GM12878 (cell line): Measurements from ENCODE around the gene ATP5PO. TPM values are rescaled to one million over a fixed set of nuclear protein-coding genes. Genes with fewer than 3 reads are reported as not detected.

Experiments used
- ATAC-seq: fragments of 200-7000 bp; cut with Tn5 transposase; 3 replicates; pipeline ENCODE4 v1.9.1; 2020; ENCODE audit warnings: mild to moderate bottlenecking, moderate library complexity
- BruUV-seq: library from RNA; stranded (reverse); fragments of 400-500 nt; replicated peaks from 2 replicates; lab custom pipeline; 2021; lab: Mats Ljungman, UMichigan
- CTCF ChIA-PET: fragments of 300-600 bp; sonication (Branson Sonifier 250); formaldehyde crosslinking; extraction: SDS; loops from one replicate; lab custom pipeline; 2021; ENCODE audit warnings: inconsistent platforms; lab: Yijun Ruan, JAX
- POLR2A ChIA-PET: fragments of 350-600 bp; formaldehyde crosslinking; extraction: SDS; loops from one replicate; lab custom pipeline; 2021; ENCODE audit warnings: inconsistent platforms; lab: Charles Lee
- RAD21 ChIA-PET: fragments of 300-600 bp; sonication (Branson Sonifier 250); formaldehyde crosslinking; loops from one replicate; lab custom pipeline; 2023; ENCODE audit warnings: antibody characterized with exemption; ENCODE audit not compliant: unreplicated experiment; lab: Charles Lee
- SMC1A ChIA-PET: fragments of 300-600 bp; sonication (Branson Sonifier 250); formaldehyde crosslinking; loops from one replicate; lab custom pipeline; 2023; ENCODE audit not compliant: unreplicated experiment, uncharacterized antibody; lab: Charles Lee
- DNase-seq: peaks from one replicate; pipeline ENCODE4 v3.0.0-alpha.2; 2011; ENCODE audit warnings: low read depth, low spot score
- FAIRE-seq: peaks from 3 replicates; lab custom pipeline; 2011; peaks lifted over from hg19 to GRCh38; lab: Jason Lieb, UNC
- H2AFZ ChIP-seq: 2 replicates; pipeline ENCODE4 v1.6.0; 2011; ENCODE audit warnings: low read depth, low read length, control low read depth; ENCODE audit not compliant: control insufficient read depth
- H3K27ac ChIP-seq: 2 replicates; pipeline ENCODE4 v1.5.1; 2011; ENCODE audit warnings: control low read depth; ENCODE audit not compliant: control insufficient read depth, insufficient read depth
- H3K27me3 ChIP-seq, 2 experiments: replicated peaks in 1 of 2; 2 replicates each; pipeline versions ENCODE4 v1.6.0 to v1.6.1; 2011; ENCODE audit warnings: low read length in 1 of 2; ENCODE audit not compliant: control insufficient read depth in 2 of 2, insufficient read depth in 2 of 2
- H3K36me3 ChIP-seq, 2 experiments: 2 replicates each; pipeline ENCODE4 v1.5.1; 2011; ENCODE audit warnings: low read length in 1 of 2; ENCODE audit not compliant: control insufficient read depth in 2 of 2, insufficient read depth in 2 of 2
- H3K4me1 ChIP-seq: 2 replicates; pipeline ENCODE4 v1.6.1; 2011; ENCODE audit warnings: mild to moderate bottlenecking, low read length, moderate library complexity, mixed read lengths; ENCODE audit not compliant: control insufficient read depth, insufficient read depth
- H3K4me2 ChIP-seq: 2 replicates; pipeline ENCODE4 v1.6.0; 2011; ENCODE audit warnings: control low read depth; ENCODE audit not compliant: control insufficient read depth, insufficient read depth
- H3K4me3 ChIP-seq: fragments of 200-600 bp; sonication (generic); 2 replicates; pipeline ENCODE4 v1.5.1; 2016
- H3K79me2 ChIP-seq: 2 replicates; pipeline ENCODE4 v1.6.0; 2011; ENCODE audit warnings: low read length; ENCODE audit not compliant: control insufficient read depth, insufficient read depth
- H3K9ac ChIP-seq: 2 replicates; pipeline ENCODE4 v1.8.0; 2011; ENCODE audit warnings: low read length, control low read depth, mixed read lengths; ENCODE audit not compliant: control insufficient read depth, insufficient read depth
- H3K9me3 ChIP-seq: replicated peaks from 3 replicates; pipeline ENCODE4 v1.5.1; 2011; ENCODE audit warnings: mild to moderate bottlenecking, low read length; ENCODE audit not compliant: control insufficient read depth, insufficient read depth
- H4K20me1 ChIP-seq: 2 replicates; pipeline ENCODE4 v1.6.0; 2011; ENCODE audit not compliant: control insufficient read depth, insufficient read depth
- CEBPB ChIP-seq, 2 experiments: fragments of 150-350 bp in 1 of 2; IDR thresholded peaks; 2 replicates each; pipeline ENCODE4 v1.6.1; 2012 to 2014; ENCODE audit warnings: low read depth in 2 of 2, low read length in 2 of 2, borderline replicate concordance in 1 of 2, inconsistent platforms in 1 of 2
- CREM ChIP-seq: IDR thresholded peaks from 2 replicates; pipeline ENCODE4 v1.6.1; 2014; ENCODE audit warnings: antibody characterized with exemption, low read depth
- EGR1 ChIP-seq, 2 experiments: IDR thresholded peaks; 1 replicate in 1 of 2; 2 replicates in 1 of 2; pipeline ENCODE4 v1.6.1; 2011 to 2012; ENCODE audit warnings: low read depth in 2 of 2, low read length in 2 of 2, borderline replicate concordance in 1 of 2, mild to moderate bottlenecking in 1 of 2, moderate library complexity in 1 of 2
- EZH2 ChIP-seq: IDR thresholded peaks from 2 replicates; pipeline ENCODE4 v1.6.1; 2012; ENCODE audit warnings: low read depth, mild to moderate bottlenecking, control low read depth, inconsistent platforms, low read length, borderline replicate concordance; ENCODE audit not compliant: control insufficient read depth
- HCFC1 ChIP-seq: fragments of 150-350 bp; IDR thresholded peaks from 2 replicates; pipeline ENCODE4 v1.6.1; 2014; ENCODE audit warnings: low read length
- PML ChIP-seq: IDR thresholded peaks from 2 replicates; pipeline ENCODE4 v1.6.1; 2012; ENCODE audit warnings: low read length, inconsistent platforms
- RAD21 ChIP-seq: IDR thresholded peaks from 2 replicates; pipeline ENCODE4 v1.6.1; 2011; ENCODE audit warnings: mild to moderate bottlenecking, low read depth, low read length, moderate library complexity; ENCODE audit not compliant: insufficient read depth
- RB1 ChIP-seq: fragments of 450-650 bp; formaldehyde crosslinking; IDR thresholded peaks from 2 replicates; pipeline ENCODE4 v1.6.1; 2017; ENCODE audit warnings: mild to moderate bottlenecking, borderline replicate concordance
- ZBTB11 ChIP-seq: fragments of 450-650 bp; formaldehyde crosslinking; IDR thresholded peaks from 2 replicates; pipeline ENCODE4 v1.5.0; 2022; ENCODE audit warnings: mild to moderate bottlenecking, missing genetic modification characterization
- ZNF217 ChIP-seq: fragments of 450-650 bp; IDR thresholded peaks from 2 replicates; pipeline ENCODE4 v1.6.1; 2017; ENCODE audit warnings: antibody characterized with exemption, mild to moderate bottlenecking
- in situ Hi-C: fragments of 300-500 bp; cut with MboI; formaldehyde crosslinking; loops from 9 replicates; pipeline ENCODE4 v1.14.3; 2018; ENCODE audit warnings: mixed read lengths
- intact Hi-C: fragments of 100-400 bp; cut with micrococcal nuclease; formaldehyde crosslinking; loops from one replicate; pipeline ENCODE4 v1.14.2; 2022; ENCODE audit not compliant: unreplicated experiment
- polyA plus RNA-seq, 11 experiments: library from polyadenylated mRNA; depleted of rRNA in 4 of 11; unstranded in 6 of 11; stranded (reverse) in 5 of 11; fragments of >200 nt; fragmentation: Nextera tagmentation in 4 of 11; fragmentation: Illumina TruSeq in 1 of 11; extraction: Ambion mirVana in 4 of 11; extraction: Trizol in 1 of 11; gene quantifications; 1 replicate in 1 of 11; 2 replicates in 10 of 11; pipeline versions ENCODE4 v1.2.1 to v1.2.3, GENCODE V29; 2011 to 2016; ENCODE audit warnings: inconsistent platforms in 2 of 11, missing spikeins in 2 of 11, low read depth in 1 of 11
- total RNA-seq, 4 experiments: library from RNA; depleted of rRNA in 3 of 4; stranded (reverse); fragments of >200 nt in 3 of 4; fragmentation: Illumina TruSeq in 1 of 4; extraction: Trizol in 1 of 4; gene quantifications; 2 replicates each; pipeline versions ENCODE4 v1.2.1 to v1.2.3, GENCODE V29; 2013 to 2021
- TF ChIP-seq, protein P1 (sequence below): IDR thresholded peaks from 2 replicates; pipeline ENCODE4 v1.6.1; 2012; ENCODE audit warnings: mild to moderate bottlenecking, low read depth, low read length

Gene ATP5PO
- total and polyA plus RNA-seq, 10 of the 15 experiments (the other 5 are each of a cell fraction or from before 2014, with no cell fraction given) = 251 to 1,656 (median 470) TPM

- TF ChIP-seq CREM (no peak), EGR1 (IDR thresholded peaks at IDR 0.05; ENCODE audit: borderline replicate concordance in 1 of 2, low read depth in 2 of 2, low read length in 2 of 2) (no peak), RB1 (no peak), ZNF217 (no peak), CEBPB (IDR thresholded peaks at IDR 0.05; ENCODE audit: borderline replicate concordance in 1 of 2, low read depth in 2 of 2, low read length in 2 of 2) (no peak), HCFC1 (no peak), ZBTB11 (CRISPR knock-in tag) (no peak), RAD21 (no peak), PML (no peak), EZH2 (no peak)
- TF ChIP-seq, protein P1, sequence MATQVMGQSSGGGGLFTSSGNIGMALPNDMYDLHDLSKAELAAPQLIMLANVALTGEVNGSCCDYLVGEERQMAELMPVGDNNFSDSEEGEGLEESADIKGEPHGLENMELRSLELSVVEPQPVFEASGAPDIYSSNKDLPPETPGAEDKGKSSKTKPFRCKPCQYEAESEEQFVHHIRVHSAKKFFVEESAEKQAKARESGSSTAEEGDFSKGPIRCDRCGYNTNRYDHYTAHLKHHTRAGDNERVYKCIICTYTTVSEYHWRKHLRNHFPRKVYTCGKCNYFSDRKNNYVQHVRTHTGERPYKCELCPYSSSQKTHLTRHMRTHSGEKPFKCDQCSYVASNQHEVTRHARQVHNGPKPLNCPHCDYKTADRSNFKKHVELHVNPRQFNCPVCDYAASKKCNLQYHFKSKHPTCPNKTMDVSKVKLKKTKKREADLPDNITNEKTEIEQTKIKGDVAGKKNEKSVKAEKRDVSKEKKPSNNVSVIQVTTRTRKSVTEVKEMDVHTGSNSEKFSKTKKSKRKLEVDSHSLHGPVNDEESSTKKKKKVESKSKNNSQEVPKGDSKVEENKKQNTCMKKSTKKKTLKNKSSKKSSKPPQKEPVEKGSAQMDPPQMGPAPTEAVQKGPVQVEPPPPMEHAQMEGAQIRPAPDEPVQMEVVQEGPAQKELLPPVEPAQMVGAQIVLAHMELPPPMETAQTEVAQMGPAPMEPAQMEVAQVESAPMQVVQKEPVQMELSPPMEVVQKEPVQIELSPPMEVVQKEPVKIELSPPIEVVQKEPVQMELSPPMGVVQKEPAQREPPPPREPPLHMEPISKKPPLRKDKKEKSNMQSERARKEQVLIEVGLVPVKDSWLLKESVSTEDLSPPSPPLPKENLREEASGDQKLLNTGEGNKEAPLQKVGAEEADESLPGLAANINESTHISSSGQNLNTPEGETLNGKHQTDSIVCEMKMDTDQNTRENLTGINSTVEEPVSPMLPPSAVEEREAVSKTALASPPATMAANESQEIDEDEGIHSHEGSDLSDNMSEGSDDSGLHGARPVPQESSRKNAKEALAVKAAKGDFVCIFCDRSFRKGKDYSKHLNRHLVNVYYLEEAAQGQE = no peak
- CTCF ChIA-PET = interaction anchor here (0.8 to 1.9 kb wide), 3 partner anchors 9 to 420 kb away, joined by 3 to 13 read pairs (median 3); no protein-coding TSS in a partner anchor
- POLR2A ChIA-PET = interaction anchor here (0.7 to 1.2 kb wide), 2 partner anchors 11 to 34 kb away, joined by 3 to 6 read pairs; no protein-coding TSS in a partner anchor
Measured at GRCh38 chr21:33942426-33942825, 26.8 kb upstream of the ATP5PO start.

More at GRCh38 chr21:33942426-33942825, 26.8 kb upstream of the ATP5PO start:
- Histone ChIP-seq H3K36me3 (no peaks in the 10 kb centered on the region), H3K27me3 (no peaks in the 10 kb centered on the region), H3K4me2 (no peak overlapping the region), H2AFZ (no peak overlapping the region), H3K79me2 (no peaks in the 10 kb centered on the region), H3K9ac (no peak overlapping the region), H3K4me1 (peaks cover 14% of the 10 kb centered on the region), H3K9me3 (peaks cover 2% of the 10 kb centered on the region; the same call in 2 of the 3 replicates), H4K20me1 (no peaks in the 10 kb centered on the region), H3K27ac (no peak overlapping the region), H3K4me3 (no peak overlapping the region)
- SMC1A ChIA-PET = interaction anchor here (0.7 to 4.6 kb wide), 5 partner anchors 9 to 31 kb away, joined by 3 to 24 read pairs (median 4); no protein-coding TSS in a partner anchor
- BruUV-seq = no TSS peak
- RAD21 ChIA-PET = interaction anchor here (1.6 kb wide), 1 partner anchor 18 kb away, joined by 16 read pairs; no protein-coding TSS in a partner anchor
- no peak for FAIRE-seq
- DNase-seq = no peak
- ATAC-seq = no peak
- intact Hi-C loops (no loop called here), in situ Hi-C loops (no loop called here)
